Thoracic aorta (tissue), 2 donors: Measurements from ENCODE around the gene PLXDC2. TPM values are rescaled to one million over a fixed set of nuclear protein-coding genes. Genes with fewer than 3 reads are reported as not detected.

Experiments
- ATAC-seq: fragments of 150-250 bp; one replicate; pipeline ENCODE4 v1.8.0; 2017; ENCODE audit warnings: low read depth; ENCODE audit not compliant: insufficient number of reproducible peaks, low FRiP score
- DNase-seq: peaks from one replicate; pipeline ENCODE4 v3.0.0-alpha.2; 2020; ENCODE audit warnings: low spot score
- H3K27ac ChIP-seq, 2 donors: fragments of 200-600 bp; sonication (generic); 1 replicate in 1 of 2; 2 replicates in 1 of 2; pipeline ENCODE4 v1.5.1; 2016; ENCODE audit warnings: mild to moderate bottlenecking in 2 of 2, moderate library complexity in 2 of 2
- H3K27me3 ChIP-seq: fragments of 200-600 bp; sonication (generic); replicated peaks from 2 replicates; pipeline ENCODE4 v1.6.0; 2016; ENCODE audit warnings: mild to moderate bottlenecking; ENCODE audit not compliant: insufficient read depth
- H3K36me3 ChIP-seq: fragments of 200-600 bp; sonication (generic); one replicate; pipeline ENCODE4 v1.5.1; 2016
- H3K4me1 ChIP-seq, 2 donors: fragments of 200-600 bp; sonication (generic); 1 replicate in 1 of 2; 2 replicates in 1 of 2; pipeline versions ENCODE4 v1.5.1 to v1.6.0; 2016; ENCODE audit warnings: low read depth in 2 of 2, mild to moderate bottlenecking in 1 of 2; ENCODE audit not compliant: control insufficient read depth in 1 of 2
- H3K4me3 ChIP-seq: fragments of 200-600 bp; sonication (generic); 2 replicates; pipeline ENCODE4 v1.5.1; 2016; ENCODE audit warnings: mild to moderate bottlenecking
- H3K9me3 ChIP-seq: fragments of 200-600 bp; sonication (generic); 2 replicates; pipeline ENCODE4 v1.5.1; 2016
- CTCF ChIP-seq: fragments of 200-600 bp; sonication (generic); IDR thresholded peaks from one replicate; pipeline ENCODE4 v1.5.1; 2019; ENCODE audit warnings: antibody characterized with exemption
- total RNA-seq, 2 donors: library from RNA; depleted of rRNA; stranded (reverse); fragments of >200 nt; gene quantifications; one replicate each; pipeline versions ENCODE4 v1.1.0 to v1.2.3, GENCODE V29; 2016

The PLXDC2 gene
- total RNA-seq, 2 donors from 2014 or later, result 105 to 155 TPM

- Histone ChIP-seq H3K4me3 (no peak overlapping the region), H3K27ac (no peak overlapping the region), H3K4me1 (no peaks in the 10 kb centered on the region), H3K9me3 (no peaks in the 10 kb centered on the region), H3K27me3 (no peaks in the 10 kb centered on the region), H3K36me3 (no peaks in the 10 kb centered on the region)
- TF ChIP-seq CTCF, result no peak
- ATAC-seq (no peak), DNase-seq (no peak)
Observed at GRCh38 chr10:20073167-20073566, 256.9 kb downstream of the PLXDC2 start.

GRCh38 chr10:20075713-20076112 lies 259.5 kb downstream of the PLXDC2 start:
- Histone ChIP-seq H3K27me3 (no peaks in the 10 kb centered on the region), H3K4me1 (no peaks in the 10 kb centered on the region), H3K27ac (no peak overlapping the region), H3K4me3 (no peak overlapping the region), H3K36me3 (no peaks in the 10 kb centered on the region), H3K9me3 (no peaks in the 10 kb centered on the region)
- DNase-seq (no peak), ATAC-seq (no peak)
- no peak for TF ChIP-seq CTCF

- TF ChIP-seq CTCF, result no peak
- no peak overlapping the region for H3K27ac ChIP-seq
- H3K4me1 ChIP-seq, result peaks cover 0 to 8% of the 10 kb centered on the region in 2 donors
- H3K9me3 ChIP-seq, result no peaks in the 10 kb centered on the region
- no peaks in the 10 kb centered on the region for H3K27me3 ChIP-seq
- no peak for DNase-seq
- no peak for ATAC-seq
- no peak overlapping the region for H3K4me3 ChIP-seq
- H3K36me3 ChIP-seq, result no peaks in the 10 kb centered on the region
Observed at GRCh38 chr10:20084451-20084850, 268.2 kb downstream of the PLXDC2 start.

GRCh38 chr10:20085115-20085514 lies 268.9 kb downstream of the PLXDC2 start:
- no peaks in the 10 kb centered on the region for H3K36me3 ChIP-seq
- no peak overlapping the region for H3K4me3 ChIP-seq
- no peak for TF ChIP-seq CTCF
- H3K27ac ChIP-seq, result no peak overlapping the region
- no peaks in the 10 kb centered on the region for H3K27me3 ChIP-seq
- DNase-seq (no peak), ATAC-seq (no peak)
- H3K4me1 ChIP-seq, result peaks cover 0 to 8% of the 10 kb centered on the region in 2 donors
- H3K9me3 ChIP-seq, result no peaks in the 10 kb centered on the region

GRCh38 chr10:20087353-20087752 lies 271.1 kb downstream of the PLXDC2 start:
- H3K27me3 ChIP-seq, result no peaks in the 10 kb centered on the region
- ATAC-seq (no peak), DNase-seq (no peak)
- no peak overlapping the region for H3K27ac ChIP-seq
- H3K4me3 ChIP-seq, result no peak overlapping the region
- TF ChIP-seq CTCF, result no peak
- H3K4me1 ChIP-seq, result peaks cover 0 to 8% of the 10 kb centered on the region in 2 donors
- no peaks in the 10 kb centered on the region for H3K9me3 ChIP-seq
- no peaks in the 10 kb centered on the region for H3K36me3 ChIP-seq
